Stromal cell of bone marrow (primary cell): Measurements from ENCODE around the gene CDC23.
A peak's percentile ranks its signal among the peaks of the same experiment; 100 is the strongest.

ENCODE experiments used
- DNase-seq: peaks from one replicate; pipeline ENCODE4 v3.0.0-alpha.2; 2012; ENCODE audit warnings: low read depth

The CDC23 gene

GRCh38 chr5:138139781-138140090, 73.4 kb downstream of the CDC23 start:
- no peak for DNase-seq

GRCh38 chr5:138138949-138139780, 74.0 kb downstream of the CDC23 start, which contains the start of gene NME5:
Gene NME5, minus strand, starts transcription at chr5:138139428. Its CDS starts 648 bp downstream, at chr5:138138780.
- peak; percentile 45 for DNase-seq
